NCI-H2107 treated with DMSO at 0.1 percent for 48 hours (cell line): Measurements from ENCODE around the gene NFIA.

ENCODE experiments used
- DNase-seq: peaks from one replicate; lab custom pipeline; 2025; ENCODE audit not compliant: unreplicated experiment; lab: John Stamatoyannopoulos, UW

NFIA gene

GRCh38 chr1:61353797-61354406 is 271.5 kb downstream of the NFIA start:
- no peak for DNase-seq

GRCh38 chr1:61356016-61356415 is 273.7 kb downstream of the NFIA start:
- DNase-seq, result no peak

- DNase-seq, result no peak
Measured at GRCh38 chr1:61356995-61357394, 274.6 kb downstream of the NFIA start.

- DNase-seq, result no peak
Measured at GRCh38 chr1:61357539-61357938, 275.2 kb downstream of the NFIA start.

GRCh38 chr1:61358770-61359455 is 276.6 kb downstream of the NFIA start:
- no peak for DNase-seq

- no peak for DNase-seq
Measured at GRCh38 chr1:61361931-61362330, 279.6 kb downstream of the NFIA start.

- DNase-seq, result no peak
Measured at GRCh38 chr1:61362351-61362750, 280.0 kb downstream of the NFIA start.

- no peak for DNase-seq
Measured at GRCh38 chr1:61368366-61368765, 286.0 kb downstream of the NFIA start.

GRCh38 chr1:61368876-61369275 is 286.5 kb downstream of the NFIA start:
- DNase-seq, result no peak

- no peak for DNase-seq
Measured at GRCh38 chr1:61370177-61370912, 288.0 kb downstream of the NFIA start.

GRCh38 chr1:61370913-61371279 is 288.5 kb downstream of the NFIA start:
- DNase-seq, result no peak

GRCh38 chr1:61372944-61373343 is 290.6 kb downstream of the NFIA start:
- DNase-seq, result no peak

- DNase-seq, result no peak
Measured at GRCh38 chr1:61374156-61374555, 291.8 kb downstream of the NFIA start.

GRCh38 chr1:61375082-61375880 is 292.9 kb downstream of the NFIA start:
- DNase-seq, result no peak

GRCh38 chr1:61376151-61376550 is 293.8 kb downstream of the NFIA start:
- no peak for DNase-seq

- DNase-seq, result no peak
Measured at GRCh38 chr1:61377242-61377958, 295.0 kb downstream of the NFIA start.

- DNase-seq, result no peak
Measured at GRCh38 chr1:61378494-61379180, 296.3 kb downstream of the NFIA start.

GRCh38 chr1:61379693-61380092 is 297.3 kb downstream of the NFIA start:
- DNase-seq, result no peak

- no peak for DNase-seq
Measured at GRCh38 chr1:61380561-61380960, 298.2 kb downstream of the NFIA start.

GRCh38 chr1:61386323-61386722 is 304.0 kb downstream of the NFIA start:
- DNase-seq, result no peak
